HepG2 (cell line): ENCODE results near the gene UEVLD. TPM values are rescaled to one million over a fixed set of nuclear protein-coding genes. Genes with fewer than 3 reads are reported as not detected.

Experiments
- AKAP8 ChIP-seq: sonication (generic); formaldehyde crosslinking; IDR thresholded peaks from 2 replicates; pipeline ENCODE4 v1.5.1; 2020; ENCODE audit warnings: mild to moderate bottlenecking, missing genetic modification reagents
- CEBPG ChIP-seq: IDR thresholded peaks from 2 replicates; pipeline ENCODE4 v1.6.1; 2016
- DNMT3B ChIP-seq: conservative IDR thresholded peaks from 2 replicates; pipeline ENCODE4 v1.6.1; 2016; ENCODE audit warnings: missing biosample characterization, control low read depth
- KMT2B ChIP-seq: IDR thresholded peaks from 2 replicates; pipeline ENCODE4 v1.6.1; 2016; ENCODE audit warnings: missing genetic modification reagents, missing compliant biosample characterization
- RAD51 ChIP-seq: fragments of 450-650 bp; IDR thresholded peaks from 2 replicates; pipeline ENCODE4 v1.6.1; 2016; ENCODE audit warnings: borderline replicate concordance
- ZNF12 ChIP-seq: sonication (generic); formaldehyde crosslinking; IDR thresholded peaks from 2 replicates; pipeline ENCODE4 v1.5.0; 2020; ENCODE audit warnings: missing genetic modification reagents
- ZNF543 ChIP-seq: sonication (generic); formaldehyde crosslinking; IDR thresholded peaks from 2 replicates; pipeline ENCODE4 v1.4.0; 2020; ENCODE audit warnings: mild to moderate bottlenecking, missing genetic modification reagents
- ZNF552 ChIP-seq: sonication (generic); formaldehyde crosslinking; IDR thresholded peaks from 2 replicates; pipeline ENCODE4 v1.9.0; 2022; ENCODE audit warnings: missing genetic modification reagents, mild to moderate bottlenecking, borderline replicate concordance
- polyA plus RNA-seq, 8 experiments: library from polyadenylated mRNA; depleted of rRNA in 3 of 8; stranded (reverse) in 7 of 8; unstranded in 1 of 8; fragments of >200 nt; fragmentation: Illumina TruSeq in 4 of 8; extraction: Trizol in 4 of 8; gene quantifications; 2 replicates each; pipeline versions ENCODE4 v1.2.1 to v1.2.3, GENCODE V29; 2011 to 2016; ENCODE audit warnings: low read depth in 4 of 8, missing spikeins in 1 of 8, mixed read lengths in 1 of 8; ENCODE audit not compliant: insufficient read depth in 1 of 8
- total RNA-seq, 5 experiments: library from RNA; depleted of rRNA; stranded (reverse); fragments of >200 nt; fragmentation: Illumina TruSeq; extraction: Trizol; gene quantifications; 2 replicates each; pipeline ENCODE4 v1.2.3, GENCODE V29; 2016; ENCODE audit warnings: low read depth in 1 of 5
- TF ChIP-seq, protein P1 (sequence below): sonication (generic); formaldehyde crosslinking; IDR thresholded peaks from 2 replicates; pipeline ENCODE4 v1.4.0; 2020; ENCODE audit warnings: missing genetic modification reagents, borderline replicate concordance
- TF ChIP-seq, protein P2 (sequence below): sonication (generic); formaldehyde crosslinking; IDR thresholded peaks from 2 replicates; pipeline ENCODE4 v1.4.0; 2020; ENCODE audit warnings: missing genetic modification reagents, low read depth, mild to moderate bottlenecking, borderline replicate concordance
- TF ChIP-seq, protein P3 (sequence below): sonication (generic); formaldehyde crosslinking; IDR thresholded peaks from 2 replicates; pipeline ENCODE4 v1.5.0; 2020; ENCODE audit warnings: missing genetic modification reagents
- TF ChIP-seq, protein P4 (sequence below): sonication (generic); formaldehyde crosslinking; IDR thresholded peaks from 2 replicates; pipeline ENCODE4 v1.4.0; 2020; ENCODE audit warnings: mild to moderate bottlenecking, missing genetic modification reagents, borderline replicate concordance
- TF ChIP-seq, protein P5 (sequence below): sonication (generic); formaldehyde crosslinking; IDR thresholded peaks from 2 replicates; pipeline ENCODE4 v1.8.0; 2022; ENCODE audit warnings: mild to moderate bottlenecking, missing genetic modification reagents, moderate library complexity
- TF ChIP-seq, protein P6 (sequence below): sonication (generic); formaldehyde crosslinking; IDR thresholded peaks from 2 replicates; pipeline ENCODE4 v1.4.0; 2020; ENCODE audit warnings: mild to moderate bottlenecking, missing genetic modification reagents

UEVLD gene
- total and polyA plus RNA-seq, 2 of the 13 experiments (the other 11 are each of a cell fraction or from before 2014, with no cell fraction given) = 5.7 to 13.7 TPM

DNA sequence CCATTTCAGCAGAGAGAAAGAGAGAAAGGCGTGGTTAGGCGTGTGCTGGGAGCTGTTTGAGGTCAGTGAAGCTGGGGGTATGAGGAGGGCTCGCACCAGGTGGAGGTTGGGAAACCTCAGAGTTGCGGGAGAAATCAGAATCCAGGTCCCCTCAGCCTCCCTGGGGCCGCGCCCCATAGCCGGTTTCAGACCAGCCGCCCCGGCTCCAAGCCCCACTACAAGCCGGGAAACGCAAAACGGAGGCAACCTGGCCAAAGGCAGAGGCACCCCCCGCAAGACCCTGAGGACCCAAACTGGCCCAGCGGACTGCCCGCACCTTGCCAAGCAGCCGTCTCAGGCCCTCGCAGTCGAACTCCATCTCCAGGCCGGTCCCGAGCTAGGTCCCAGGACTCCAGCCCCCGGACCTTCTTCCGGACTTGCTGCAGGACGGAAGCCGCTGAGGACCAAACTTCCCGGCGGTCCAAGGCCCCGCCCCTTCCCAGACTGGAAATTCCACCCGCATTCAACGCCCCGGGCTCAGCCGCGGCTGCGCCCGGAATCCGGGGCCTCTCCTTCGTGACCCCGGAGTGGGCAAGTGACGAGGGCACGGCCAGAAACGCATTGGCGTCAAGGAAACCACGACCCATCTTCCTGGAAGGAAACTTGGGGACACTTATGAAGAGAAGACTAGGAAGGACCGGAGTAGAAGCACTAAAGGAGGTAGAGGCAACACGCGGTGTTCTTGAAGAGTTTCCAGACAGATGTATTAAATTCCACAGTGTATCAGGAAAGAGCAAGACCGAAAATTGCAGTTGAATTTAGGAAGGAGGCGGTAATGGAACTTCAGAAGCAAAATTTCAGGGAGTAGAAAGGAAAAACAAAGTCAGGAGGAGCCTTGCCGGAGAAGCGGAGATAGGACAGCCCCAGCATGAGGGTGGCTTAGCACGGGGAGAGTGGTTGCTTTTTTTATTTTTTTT lies at the start of gene UEVLD (continued):
- TF ChIP-seq, protein P1, sequence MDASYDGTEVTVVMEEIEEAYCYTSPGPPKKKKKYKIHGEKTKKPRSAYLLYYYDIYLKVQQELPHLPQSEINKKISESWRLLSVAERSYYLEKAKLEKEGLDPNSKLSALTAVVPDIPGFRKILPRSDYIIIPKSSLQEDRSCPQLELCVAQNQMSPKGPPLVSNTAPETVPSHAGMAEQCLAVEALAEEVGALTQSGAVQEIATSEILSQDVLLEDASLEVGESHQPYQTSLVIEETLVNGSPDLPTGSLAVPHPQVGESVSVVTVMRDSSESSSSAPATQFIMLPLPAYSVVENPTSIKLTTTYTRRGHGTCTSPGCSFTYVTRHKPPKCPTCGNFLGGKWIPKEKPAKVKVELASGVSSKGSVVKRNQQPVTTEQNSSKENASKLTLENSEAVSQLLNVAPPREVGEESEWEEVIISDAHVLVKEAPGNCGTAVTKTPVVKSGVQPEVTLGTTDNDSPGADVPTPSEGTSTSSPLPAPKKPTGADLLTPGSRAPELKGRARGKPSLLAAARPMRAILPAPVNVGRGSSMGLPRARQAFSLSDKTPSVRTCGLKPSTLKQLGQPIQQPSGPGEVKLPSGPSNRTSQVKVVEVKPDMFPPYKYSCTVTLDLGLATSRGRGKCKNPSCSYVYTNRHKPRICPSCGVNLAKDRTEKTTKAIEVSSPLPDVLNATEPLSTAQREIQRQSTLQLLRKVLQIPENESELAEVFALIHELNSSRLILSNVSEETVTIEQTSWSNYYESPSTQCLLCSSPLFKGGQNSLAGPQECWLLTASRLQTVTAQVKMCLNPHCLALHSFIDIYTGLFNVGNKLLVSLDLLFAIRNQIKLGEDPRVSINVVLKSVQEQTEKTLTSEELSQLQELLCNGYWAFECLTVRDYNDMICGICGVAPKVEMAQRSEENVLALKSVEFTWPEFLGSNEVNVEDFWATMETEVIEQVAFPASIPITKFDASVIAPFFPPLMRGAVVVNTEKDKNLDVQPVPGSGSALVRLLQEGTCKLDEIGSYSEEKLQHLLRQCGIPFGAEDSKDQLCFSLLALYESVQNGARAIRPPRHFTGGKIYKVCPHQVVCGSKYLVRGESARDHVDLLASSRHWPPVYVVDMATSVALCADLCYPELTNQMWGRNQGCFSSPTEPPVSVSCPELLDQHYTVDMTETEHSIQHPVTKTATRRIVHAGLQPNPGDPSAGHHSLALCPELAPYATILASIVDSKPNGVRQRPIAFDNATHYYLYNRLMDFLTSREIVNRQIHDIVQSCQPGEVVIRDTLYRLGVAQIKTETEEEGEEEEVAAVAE (CRISPR knock-in tag) = 0 out of 2 replicates have a peak, but pooled peaks have one; percentile 51
- TF ChIP-seq CEBPG (CRISPR knock-in tag) (no peak), RAD51 (no peak), ZNF543 (CRISPR knock-in tag) (no peak), AKAP8 (no peak), KMT2B (CRISPR knock-in tag) (peak; percentile 90), ZNF552 (CRISPR knock-in tag) (peak; percentile 68; the same call in 1 of the 2 replicates), DNMT3B (CRISPR knock-in tag) (peak; percentile 77; the same call in 1 of the 2 replicates), ZNF12 (CRISPR knock-in tag) (peak; percentile 42; the same call in 1 of the 2 replicates)
- TF ChIP-seq, protein P2, sequence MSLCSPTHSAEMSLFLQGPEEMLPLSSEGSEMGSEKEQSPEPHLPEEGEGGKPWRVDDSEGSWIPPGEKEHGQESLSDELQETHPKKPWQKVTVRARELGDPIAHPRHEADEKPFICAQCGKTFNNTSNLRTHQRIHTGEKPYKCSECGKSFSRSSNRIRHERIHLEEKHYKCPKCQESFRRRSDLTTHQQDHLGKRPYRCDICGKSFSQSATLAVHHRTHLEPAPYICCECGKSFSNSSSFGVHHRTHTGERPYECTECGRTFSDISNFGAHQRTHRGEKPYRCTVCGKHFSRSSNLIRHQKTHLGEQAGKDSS = peak; percentile 52; the same call in 1 of the 2 replicates
- TF ChIP-seq, protein P3, sequence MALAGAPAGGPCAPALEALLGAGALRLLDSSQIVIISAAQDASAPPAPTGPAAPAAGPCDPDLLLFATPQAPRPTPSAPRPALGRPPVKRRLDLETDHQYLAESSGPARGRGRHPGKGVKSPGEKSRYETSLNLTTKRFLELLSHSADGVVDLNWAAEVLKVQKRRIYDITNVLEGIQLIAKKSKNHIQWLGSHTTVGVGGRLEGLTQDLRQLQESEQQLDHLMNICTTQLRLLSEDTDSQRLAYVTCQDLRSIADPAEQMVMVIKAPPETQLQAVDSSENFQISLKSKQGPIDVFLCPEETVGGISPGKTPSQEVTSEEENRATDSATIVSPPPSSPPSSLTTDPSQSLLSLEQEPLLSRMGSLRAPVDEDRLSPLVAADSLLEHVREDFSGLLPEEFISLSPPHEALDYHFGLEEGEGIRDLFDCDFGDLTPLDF = peak; percentile 67; the same call in 1 of the 2 replicates
- TF ChIP-seq, protein P4, sequence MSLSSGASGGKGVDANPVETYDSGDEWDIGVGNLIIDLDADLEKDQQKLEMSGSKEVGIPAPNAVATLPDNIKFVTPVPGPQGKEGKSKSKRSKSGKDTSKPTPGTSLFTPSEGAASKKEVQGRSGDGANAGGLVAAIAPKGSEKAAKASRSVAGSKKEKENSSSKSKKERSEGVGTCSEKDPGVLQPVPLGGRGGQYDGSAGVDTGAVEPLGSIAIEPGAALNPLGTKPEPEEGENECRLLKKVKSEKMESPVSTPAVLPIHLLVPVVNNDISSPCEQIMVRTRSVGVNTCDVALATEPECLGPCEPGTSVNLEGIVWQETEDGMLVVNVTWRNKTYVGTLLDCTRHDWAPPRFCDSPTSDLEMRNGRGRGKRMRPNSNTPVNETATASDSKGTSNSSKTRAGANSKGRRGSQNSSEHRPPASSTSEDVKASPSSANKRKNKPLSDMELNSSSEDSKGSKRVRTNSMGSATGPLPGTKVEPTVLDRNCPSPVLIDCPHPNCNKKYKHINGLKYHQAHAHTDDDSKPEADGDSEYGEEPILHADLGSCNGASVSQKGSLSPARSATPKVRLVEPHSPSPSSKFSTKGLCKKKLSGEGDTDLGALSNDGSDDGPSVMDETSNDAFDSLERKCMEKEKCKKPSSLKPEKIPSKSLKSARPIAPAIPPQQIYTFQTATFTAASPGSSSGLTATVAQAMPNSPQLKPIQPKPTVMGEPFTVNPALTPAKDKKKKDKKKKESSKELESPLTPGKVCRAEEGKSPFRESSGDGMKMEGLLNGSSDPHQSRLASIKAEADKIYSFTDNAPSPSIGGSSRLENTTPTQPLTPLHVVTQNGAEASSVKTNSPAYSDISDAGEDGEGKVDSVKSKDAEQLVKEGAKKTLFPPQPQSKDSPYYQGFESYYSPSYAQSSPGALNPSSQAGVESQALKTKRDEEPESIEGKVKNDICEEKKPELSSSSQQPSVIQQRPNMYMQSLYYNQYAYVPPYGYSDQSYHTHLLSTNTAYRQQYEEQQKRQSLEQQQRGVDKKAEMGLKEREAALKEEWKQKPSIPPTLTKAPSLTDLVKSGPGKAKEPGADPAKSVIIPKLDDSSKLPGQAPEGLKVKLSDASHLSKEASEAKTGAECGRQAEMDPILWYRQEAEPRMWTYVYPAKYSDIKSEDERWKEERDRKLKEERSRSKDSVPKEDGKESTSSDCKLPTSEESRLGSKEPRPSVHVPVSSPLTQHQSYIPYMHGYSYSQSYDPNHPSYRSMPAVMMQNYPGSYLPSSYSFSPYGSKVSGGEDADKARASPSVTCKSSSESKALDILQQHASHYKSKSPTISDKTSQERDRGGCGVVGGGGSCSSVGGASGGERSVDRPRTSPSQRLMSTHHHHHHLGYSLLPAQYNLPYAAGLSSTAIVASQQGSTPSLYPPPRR (CRISPR knock-in tag) = no peak; the same call in 1 of the 2 replicates
- TF ChIP-seq, protein P5, sequence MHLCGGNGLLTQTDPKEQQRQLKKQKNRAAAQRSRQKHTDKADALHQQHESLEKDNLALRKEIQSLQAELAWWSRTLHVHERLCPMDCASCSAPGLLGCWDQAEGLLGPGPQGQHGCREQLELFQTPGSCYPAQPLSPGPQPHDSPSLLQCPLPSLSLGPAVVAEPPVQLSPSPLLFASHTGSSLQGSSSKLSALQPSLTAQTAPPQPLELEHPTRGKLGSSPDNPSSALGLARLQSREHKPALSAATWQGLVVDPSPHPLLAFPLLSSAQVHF (CRISPR knock-in tag) = no peak
- TF ChIP-seq, protein P6, sequence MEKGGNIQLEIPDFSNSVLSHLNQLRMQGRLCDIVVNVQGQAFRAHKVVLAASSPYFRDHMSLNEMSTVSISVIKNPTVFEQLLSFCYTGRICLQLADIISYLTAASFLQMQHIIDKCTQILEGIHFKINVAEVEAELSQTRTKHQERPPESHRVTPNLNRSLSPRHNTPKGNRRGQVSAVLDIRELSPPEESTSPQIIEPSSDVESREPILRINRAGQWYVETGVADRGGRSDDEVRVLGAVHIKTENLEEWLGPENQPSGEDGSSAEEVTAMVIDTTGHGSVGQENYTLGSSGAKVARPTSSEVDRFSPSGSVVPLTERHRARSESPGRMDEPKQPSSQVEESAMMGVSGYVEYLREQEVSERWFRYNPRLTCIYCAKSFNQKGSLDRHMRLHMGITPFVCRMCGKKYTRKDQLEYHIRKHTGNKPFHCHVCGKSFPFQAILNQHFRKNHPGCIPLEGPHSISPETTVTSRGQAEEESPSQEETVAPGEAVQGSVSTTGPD (CRISPR knock-in tag) = no peak
